Lung microvascular endothelial cell (primary cell): ENCODE results near the gene AADACL4. TPM values are rescaled to one million over a fixed set of nuclear protein-coding genes. Genes with fewer than 3 reads are reported as not detected.

Experiments
- DNase-seq, 2 donors: peaks; one replicate each; pipeline versions ENCODE4 v3.0.0 to v3.0.0-alpha.2; 2010; ENCODE audit warnings: low read depth in 2 of 2
- total RNA-seq: library from RNA; depleted of rRNA; stranded (reverse); fragments of >200 nt; gene quantifications from 2 replicates; pipeline ENCODE4 v1.2.1, GENCODE V29; 2014

Gene AADACL4
- total RNA-seq, 1 donor from 2014 or later, result not detected

DNA sequence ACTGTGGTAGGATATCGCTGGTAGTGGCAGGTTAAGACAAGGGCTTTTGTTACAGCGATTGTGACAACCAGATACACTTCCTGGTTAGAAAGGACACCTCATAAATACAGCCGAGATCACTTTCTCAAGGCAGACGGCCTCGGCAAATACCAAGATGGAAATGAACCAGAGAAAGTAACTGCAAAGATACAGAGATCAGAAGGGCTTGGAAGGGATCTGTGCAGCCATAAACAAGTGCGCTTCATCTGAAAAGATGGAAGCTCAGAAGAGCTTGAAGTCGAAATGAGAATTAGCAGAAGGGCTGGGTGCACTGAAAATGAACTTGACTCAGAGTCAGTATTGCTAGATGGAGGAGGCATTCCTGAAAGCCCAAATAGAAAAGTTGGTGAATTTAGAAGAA, 32.9 kb upstream of the AADACL4 start:
- no peak for DNase-seq

DNA sequence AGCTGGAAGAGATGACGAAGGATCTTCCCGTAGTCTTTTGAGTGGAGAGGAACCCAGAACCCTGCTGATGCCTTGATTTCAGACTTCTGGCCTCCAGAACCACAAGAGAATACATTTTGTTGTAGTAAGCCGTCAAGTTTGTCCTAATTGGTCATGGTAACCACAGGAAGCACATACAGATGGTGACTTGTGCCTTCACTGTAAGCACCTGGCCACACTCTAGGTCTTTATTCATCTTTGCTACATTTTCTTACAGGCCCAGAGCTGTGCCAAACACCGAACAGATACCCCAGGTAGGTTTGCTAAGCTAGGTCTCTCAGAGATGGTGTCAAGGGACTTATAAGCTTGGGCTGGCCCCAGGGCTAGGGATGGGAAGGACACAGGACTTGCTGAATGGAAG, 30.7 kb upstream of the AADACL4 start:
- DNase-seq, result no peak

DNA sequence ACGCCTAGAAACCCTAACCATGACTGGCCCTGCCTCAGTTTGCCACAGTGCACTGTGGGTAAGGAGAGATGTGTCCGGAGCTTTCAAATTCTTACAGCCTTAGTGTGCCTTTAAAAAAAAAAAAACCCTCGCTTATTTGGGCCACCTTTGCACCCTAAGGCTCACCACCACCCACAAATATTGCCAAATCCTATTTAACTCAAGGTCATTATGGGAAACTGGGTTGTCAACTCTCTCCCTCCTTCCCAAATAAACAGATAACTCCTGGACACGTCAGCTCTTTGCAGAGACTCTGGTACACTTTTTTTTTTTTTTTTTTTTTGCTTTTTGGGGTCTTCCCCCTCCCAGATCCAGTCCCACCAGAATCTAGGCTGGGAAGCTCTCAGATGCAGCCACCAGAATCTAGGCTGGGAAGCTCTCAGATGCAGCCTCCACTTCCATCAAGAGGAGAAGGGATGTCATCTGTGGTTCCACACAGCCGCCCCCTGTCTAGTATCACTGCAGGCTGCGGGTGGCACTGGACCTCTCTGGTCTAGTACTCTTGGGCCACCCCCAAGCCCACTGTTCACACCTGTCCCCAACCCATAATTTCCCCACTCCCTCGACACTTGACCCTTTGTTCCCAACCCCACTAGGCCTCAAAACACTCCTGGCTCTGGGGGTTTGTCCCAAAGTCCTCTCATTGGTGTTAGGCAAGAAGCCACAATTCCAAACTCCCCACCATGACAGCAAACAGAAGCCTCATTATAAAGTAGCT, 29.3 kb upstream of the AADACL4 start:
- no peak for DNase-seq

DNA sequence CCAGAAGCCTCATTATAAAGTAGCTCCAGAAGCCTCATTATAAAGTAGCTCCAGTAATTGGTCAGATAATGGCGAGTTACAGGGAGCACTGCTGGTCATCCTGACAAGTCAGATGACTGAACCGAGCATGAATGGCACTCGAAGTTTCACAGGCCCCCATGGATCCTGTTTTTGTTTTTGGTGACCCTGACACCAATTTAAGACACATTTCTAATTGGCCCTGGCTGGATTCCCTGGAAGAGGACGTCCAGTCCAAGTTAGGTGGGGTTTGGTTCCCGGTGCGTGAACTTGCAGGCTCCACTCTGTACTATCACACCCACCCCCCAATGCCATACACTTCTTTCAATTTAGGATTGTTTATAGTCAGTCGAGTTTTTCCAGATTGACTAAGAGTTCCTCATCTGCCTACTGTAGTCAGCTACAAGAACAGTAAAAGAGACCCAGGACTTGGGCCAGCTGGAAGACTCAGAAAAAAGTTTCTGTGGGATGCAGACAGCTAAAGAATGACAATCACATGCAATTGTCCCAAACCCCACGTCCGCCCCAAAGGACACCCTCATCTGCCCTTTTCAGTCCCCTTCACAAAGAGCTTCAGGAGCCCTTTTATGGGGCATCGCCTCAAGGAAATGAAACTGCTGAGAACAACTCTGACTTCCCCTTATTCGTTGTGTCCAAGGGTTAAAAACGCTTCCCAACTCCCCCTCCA, 28.6 kb upstream of the AADACL4 start:
- DNase-seq, result peak in 1 of 2 donors; percentile 48

DNA sequence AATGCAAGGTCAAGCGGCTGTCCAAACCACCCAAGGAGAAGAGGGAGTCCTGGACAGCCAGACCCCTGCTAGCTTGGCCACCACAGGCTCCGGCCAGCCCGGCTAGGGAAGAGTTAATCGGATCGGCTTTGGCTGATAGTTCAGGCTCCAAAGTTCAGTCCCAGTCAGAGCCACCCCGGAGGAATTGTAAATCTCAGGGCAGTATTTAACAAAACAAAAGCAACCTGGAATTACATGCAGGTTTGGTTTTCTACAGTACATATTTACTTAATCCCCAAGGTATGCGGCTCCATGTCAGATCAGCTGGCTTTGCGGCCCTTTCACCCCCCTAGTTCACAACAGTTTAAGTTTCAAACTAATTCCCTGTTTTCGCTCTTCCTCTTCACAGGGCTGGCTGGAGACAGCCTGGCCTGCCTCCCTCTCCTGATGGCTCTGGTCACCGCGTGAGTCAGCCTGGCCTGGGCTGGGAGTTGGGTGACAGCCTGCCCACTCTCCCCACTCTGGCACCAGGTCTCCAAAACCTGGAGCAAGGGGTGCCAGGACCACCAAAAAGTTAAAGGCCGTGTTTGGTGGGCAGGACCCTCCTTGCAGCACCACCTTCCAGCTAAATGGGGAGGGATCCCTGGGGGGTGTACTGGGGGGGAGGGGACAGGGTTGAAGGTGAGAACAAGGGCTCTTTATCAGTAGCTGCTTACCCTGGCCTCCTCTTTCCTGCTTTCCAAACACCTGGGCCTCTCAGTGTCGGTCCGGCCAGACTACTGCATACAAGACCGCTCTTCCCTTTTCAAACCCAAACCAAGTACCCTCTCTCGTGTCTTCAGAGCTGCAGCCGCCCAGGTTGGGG, 27.8 kb upstream of the AADACL4 start:
- peak; percentile 63 to 66 for DNase-seq

DNA sequence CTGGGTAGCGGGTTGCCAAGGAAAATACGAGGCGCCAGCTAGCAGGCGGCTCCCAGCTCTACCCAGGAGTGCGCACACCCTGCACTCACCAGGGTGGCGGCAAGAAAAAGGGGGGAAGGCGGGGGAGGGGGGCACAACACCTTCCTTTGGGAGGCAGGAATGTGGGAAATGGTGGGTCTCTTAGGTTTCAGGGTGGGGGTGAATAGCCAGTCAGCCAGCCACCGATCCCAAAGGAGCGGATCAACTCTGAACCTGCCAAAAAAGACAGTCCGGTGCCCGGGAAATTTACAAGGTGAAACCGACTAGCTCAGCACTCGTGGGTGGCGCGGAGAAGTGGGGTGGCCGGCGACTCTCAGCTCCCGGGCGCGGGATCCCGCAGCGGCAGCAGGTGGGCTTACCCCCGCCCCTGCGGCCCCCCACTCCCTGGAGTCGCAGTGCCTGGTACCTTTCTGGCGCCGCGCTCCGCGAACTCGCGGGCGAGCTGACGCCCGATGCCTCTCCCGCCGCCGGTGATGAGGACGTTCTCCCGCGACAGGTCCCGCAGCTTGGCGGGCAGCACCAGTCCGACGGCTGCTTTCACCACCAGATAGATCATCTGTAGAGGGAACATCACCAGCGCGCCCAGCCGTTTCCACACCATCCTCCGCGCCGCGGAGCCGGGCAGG, 27.0 kb upstream of the AADACL4 start:
- DNase-seq, result peak; percentile 38 to 49

DNA sequence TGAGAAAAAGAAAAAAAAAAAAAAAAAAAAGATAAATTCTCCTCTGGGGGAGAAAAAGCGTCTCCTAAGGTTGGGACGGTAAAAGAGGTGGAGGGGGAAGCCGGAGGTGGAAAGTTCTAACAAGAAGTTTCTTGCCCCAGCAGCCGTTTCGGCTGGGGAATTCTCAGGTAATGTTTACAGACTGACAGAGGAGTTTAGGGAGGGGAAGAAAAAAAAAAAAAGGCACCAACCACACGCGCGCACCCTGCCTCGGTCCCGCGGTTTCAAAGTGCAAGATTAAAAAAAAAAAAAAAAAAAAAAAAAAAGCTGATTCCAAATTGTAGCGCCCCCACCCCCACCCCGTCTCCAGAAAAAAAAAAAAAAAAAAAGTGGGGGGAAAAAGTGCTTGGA, 26.4 kb upstream of the AADACL4 start:
- peak in 1 of 2 donors; percentile 32 for DNase-seq

DNA sequence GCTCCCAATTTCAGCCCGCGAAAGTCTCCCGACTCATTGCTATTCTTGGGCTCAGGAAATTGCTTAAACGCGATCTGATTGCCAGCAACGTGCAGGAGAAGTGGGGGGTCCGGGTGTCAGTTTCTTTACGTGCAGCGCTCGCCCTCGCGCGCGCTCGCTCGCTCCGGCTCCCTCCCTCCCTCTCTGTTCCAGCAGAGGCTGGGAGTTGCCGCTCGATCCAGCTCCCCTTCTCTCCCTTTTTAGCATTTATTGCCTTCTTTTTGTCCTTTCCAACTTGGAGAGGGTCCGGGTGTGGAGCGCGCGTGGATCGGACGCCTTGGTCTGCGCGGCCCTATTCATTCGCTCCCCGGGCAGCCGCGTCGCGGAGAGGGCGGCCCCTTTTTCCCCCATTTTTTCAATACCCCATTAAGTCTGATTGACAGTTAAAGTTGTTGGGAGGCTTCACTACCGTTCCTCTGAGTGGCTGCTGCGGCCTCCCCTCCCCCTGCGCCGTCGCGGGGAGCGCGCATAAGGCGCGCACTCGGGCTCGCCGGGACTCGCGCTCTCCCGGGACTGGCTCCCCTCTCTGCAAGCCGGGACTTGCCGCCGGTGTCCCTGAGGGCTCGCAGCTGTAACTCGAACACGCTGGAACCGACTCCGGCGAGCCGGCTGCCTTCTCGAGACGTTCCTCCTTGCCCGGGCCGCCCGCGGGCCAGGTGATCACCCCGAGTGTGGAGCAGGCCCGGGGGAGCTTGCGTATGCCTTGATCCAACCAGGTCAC, 25.8 kb upstream of the AADACL4 start, which contains the start of gene DHRS3:
DHRS3 (minus strand) TSS at position 310 of the 760 bp plus-strand sequence. CDS start 862 bp downstream, outside the sequence.
- DNase-seq, result peak; percentile 92 to 93

DNA sequence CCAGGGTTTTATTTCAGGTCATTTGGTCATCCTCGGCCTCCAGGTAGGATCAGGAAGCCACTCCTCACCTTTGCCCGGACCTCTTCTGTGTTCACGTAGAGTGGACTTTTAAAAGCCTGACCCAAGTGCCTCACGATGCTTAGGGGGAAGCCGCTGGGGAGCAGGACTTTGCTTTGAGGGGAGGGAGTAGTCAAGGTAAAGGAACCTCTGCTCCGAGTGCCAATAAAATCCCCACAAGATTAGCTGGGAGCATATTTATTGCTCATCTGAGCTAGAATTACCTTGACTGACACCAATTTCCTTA, 25.3 kb upstream of the AADACL4 start:
- no peak for DNase-seq

DNA sequence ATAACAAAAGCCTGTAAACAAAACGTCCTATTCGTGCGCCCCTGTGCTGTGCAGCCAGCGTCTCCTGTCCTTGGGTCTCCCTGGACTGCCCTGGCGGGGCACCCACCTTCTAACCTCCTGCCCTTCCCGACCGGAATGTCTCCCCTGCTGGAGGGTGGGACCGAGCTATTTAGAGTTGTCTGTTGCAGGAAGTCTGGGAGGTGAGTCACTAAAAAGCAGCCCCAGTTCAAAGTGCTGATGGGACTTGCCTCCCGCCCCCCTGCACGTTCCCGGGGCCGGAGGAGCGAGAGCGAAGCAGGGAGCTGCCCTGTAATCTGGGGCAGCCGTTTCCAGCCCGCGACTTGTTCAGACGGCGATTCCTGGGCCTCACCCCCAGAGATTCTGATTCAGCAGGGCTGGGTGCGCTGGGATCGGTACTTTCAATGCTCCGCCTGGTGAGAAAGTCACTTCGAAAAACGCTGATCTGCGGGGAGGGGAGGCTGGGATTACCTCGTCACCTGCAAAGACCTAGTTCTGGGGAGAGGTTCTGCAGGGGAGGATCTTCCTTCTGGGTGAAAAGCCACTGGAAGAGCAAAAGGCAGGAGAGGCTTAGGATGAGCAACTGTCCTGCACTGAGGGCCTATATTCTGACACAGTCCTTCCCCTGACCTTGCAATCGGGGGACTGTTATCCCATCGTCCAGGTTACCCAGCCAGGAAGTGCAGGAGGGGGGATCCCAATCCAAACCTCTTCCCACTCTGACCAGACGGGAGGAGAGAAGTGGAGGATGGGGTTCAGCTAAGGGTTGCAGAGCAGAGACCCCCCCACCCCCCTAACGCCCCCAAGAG, 24.7 kb upstream of the AADACL4 start:
- DNase-seq, result peak; percentile 80 to 88

DNA sequence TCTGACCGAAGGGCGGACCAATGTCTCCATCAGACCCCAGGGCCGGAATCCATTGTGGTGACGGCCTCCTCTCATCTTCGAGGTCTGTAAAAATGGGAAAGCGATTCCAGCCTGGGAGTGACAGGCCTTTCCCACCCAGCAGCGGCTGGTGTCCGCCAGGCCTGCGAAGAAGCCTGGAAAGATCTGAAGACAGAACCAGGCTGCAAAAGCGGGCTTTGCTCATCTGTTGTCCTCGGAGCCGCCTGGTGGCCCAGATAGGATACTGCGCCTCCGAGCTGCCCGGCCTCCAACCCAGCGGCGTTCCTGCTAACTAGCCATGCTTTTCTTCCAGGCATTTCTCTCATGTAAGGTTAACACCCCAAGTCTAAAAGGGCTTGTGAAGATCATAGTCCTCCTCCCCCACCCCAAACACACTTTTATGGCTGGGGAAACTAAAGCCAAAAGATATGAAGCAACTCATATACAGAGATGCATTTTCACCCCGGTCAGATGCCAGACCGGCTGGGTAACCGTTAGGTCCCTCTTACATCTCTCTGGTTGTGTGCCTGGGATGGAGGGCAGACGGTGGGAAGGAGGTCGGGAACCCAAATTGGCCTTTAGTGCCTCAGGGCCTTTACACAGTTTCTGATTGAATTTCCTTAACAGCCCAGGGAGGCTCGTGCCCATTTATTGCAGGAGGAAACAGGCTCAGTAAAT, 23.9 kb upstream of the AADACL4 start:
- peak; percentile 89 to 91 for DNase-seq

DNA sequence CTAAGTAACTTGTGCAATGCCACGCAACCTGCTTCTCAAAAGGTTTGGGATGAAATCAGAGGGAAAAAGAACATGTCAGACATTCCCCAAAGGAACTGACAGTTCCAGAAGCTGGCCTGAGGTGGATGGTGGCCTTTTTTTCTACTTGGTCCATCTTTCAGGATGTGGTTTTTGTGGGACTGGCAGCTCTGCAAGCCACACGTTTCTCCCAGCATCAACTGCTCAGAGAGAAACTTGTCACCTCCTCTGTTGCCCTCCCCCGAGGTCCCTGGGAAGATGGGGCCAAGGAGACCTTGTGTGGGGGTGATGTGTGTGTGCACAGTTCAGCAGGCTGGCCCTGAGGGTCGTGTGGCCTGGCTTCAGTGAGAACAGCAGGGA, 23.4 kb upstream of the AADACL4 start:
- DNase-seq, result no peak

DNA sequence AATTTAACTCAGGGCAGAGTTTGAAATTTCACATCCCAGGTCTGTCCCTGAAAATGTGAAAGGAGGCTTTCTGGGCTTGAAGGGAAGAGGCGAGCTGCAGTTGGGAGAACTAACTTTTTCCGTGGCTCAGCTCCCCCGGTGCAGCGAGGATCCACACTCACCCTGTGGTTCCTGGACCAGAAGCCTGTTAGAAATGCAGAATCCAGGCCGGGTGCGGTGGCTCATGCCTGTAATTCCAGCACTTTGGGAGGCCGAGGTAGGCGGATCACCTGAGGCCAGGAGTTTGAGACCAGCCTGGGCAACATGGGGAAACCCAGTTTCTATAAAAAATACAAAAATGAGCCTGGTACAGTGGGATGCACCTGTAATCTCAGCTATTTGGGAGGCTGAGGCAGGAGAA, 23.0 kb upstream of the AADACL4 start:
- no peak for DNase-seq

DNA sequence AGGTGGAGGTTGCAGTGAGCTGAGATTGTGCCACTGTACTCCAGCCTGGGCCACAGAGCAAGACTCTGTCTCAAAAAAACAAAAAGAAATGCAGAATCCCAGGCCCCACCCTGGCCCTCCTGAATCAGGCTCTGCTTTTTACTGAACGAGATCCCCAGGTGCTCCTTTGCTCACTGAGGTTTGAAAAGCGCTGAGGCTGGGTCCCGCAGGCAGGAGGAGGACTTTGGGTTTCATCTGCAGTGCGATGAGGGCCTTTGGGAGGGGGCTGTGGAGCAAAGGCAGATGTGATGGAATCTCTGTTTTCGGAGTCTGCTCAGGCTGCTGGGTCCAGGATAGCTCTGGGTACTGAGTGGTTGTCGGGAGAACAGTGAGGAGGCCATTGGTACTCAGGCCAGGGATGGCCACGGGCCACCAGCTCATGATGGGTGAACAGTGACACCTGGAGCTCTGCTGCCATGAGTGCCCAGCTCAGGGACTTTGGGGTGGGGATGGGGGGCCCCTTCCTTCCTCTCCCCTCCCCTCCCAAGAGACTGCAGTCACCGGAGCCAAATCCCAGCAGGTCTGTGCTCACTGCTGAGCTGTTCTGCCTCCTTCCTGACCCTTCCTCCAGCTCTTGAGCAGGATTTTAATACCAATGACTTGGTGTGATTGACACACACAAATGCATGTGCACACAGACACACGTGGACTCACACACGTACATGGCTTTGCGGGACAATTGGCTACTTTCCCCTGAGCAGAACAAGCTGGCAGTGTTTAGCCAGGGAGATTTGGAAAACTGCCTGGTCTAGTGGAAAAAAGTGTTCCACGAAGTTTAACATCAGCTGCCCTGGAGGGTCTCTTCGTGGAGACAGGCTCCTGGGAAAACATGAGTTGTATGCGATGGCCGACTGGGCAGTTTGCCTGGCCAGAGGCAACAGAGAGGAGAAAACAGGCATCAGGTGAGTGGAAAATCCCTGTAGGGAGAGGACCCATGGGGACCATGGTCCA, 22.2 kb upstream of the AADACL4 start:
- DNase-seq, result peak in 1 of 2 donors; percentile 98

DNA sequence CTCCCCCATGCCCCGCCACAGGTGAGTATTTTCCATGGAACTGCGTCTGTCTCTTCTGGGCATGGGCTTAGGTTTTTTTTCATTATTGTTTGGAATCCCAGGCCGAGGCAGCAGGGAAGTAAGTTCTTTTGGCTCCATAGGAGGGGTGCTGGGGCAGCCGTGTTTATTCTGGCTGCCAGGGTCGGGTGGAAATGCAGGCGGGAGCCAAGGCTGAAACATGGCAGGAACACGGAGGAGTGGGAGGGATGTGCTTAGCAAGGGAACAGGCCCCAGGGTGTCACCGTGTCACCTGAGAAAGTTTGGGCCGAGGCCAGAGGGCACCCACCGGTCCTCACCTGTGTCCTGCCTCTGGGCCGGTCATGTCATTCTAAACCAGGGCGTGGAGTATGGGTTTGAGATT, 21.4 kb upstream of the AADACL4 start:
- DNase-seq, result peak in 1 of 2 donors; percentile 90

DNA sequence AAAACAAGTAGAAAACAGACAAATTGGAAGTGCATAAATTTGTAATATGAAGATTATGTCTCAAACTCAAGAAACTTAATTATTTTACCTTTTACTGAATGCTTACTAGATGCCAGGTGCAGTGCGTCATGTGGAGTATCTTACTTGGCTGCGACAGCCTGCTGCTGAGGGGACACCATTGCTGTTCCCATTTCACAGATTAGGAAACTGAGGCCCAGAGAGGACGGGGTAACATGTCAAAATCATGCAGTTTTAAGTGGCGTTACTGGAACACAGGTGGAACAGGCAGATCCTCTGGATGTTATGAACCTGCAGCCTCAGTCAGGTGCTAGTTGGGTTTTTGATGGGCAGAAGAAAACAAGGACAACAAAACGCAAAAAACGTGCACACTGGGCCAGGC, 18.6 kb upstream of the AADACL4 start:
- no peak for DNase-seq

DNA sequence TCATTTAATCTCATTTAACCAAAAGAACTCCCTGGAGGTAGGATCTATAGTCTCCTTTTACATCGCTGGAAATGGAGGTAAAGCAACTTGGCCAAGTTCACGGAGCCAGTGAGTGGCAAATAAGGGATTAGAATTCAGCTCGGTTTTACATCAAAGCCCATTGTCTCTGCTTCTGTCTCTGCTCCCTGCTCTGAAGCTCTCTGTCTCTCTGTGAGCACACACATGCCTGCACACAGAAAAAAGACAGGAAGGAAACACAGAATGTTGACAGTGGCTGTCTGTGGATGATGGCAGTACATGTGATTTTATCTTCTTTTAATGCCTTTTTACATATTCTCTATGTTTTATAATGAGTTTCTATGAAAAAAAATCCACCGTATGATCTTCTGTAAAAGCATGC, 17.0 kb upstream of the AADACL4 start:
- peak in 1 of 2 donors; percentile 84 for DNase-seq

DNA sequence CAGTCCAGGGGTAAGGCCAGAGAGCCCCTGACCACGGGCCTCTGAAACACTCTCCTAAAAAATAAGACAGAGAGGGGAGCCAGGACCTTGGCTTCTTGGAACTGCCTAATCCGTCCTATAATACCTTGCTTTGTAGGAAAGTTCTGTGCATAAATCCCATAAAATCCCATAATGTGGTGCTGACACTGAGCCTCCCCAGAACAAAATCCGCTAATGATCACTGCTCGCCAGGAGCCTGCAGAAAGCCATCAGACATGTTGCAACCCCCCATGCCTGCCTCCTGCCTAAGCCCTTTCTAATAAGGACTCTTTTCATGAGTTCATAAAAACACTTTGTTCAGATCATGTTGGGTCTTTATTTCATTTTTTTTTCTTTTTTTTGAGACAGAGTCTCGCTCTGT, 16.6 kb upstream of the AADACL4 start:
- DNase-seq, result no peak
